ENCODE measurements around the gene SSNA1. TPM values are rescaled to one million over a fixed set of nuclear protein-coding genes. Genes with fewer than 3 reads are reported as not detected.

Gene SSNA1
- total RNA-seq, 4 donors from 2014 or later: 26.7 to 69.3 (median 55.8) TPM

DNA sequence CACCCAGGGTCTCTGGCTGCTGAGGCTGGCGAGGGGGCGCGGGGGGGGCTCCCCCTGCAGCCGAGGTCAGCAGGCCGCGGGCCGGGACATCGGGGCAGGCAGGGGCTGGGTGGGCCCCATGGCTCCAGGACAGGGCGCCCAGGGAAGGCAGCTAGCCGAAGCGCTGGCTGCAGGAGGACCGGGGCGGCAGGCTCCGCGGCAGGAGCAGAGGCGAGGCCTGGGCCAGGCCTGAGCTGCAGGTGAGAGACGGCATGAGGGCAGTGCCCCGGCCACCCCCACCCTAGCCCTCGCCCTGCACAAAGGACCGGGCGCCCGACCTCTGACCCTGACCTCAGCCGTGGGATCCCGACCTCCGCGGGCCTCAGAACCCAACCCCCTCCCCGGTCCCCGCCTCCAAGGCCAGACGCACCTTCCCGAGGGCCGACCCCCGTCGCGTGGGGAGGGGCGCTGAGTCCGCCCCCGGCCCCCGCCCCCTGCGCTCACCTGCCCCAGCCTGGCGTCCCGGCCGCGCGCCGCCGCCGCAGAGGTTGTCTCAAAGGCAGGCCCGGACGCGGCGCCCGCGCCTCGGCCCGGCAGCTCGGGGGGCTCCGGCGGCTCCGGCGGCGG is 33.1 kb downstream of the SSNA1 start:
- TF ChIP-seq, protein P1, sequence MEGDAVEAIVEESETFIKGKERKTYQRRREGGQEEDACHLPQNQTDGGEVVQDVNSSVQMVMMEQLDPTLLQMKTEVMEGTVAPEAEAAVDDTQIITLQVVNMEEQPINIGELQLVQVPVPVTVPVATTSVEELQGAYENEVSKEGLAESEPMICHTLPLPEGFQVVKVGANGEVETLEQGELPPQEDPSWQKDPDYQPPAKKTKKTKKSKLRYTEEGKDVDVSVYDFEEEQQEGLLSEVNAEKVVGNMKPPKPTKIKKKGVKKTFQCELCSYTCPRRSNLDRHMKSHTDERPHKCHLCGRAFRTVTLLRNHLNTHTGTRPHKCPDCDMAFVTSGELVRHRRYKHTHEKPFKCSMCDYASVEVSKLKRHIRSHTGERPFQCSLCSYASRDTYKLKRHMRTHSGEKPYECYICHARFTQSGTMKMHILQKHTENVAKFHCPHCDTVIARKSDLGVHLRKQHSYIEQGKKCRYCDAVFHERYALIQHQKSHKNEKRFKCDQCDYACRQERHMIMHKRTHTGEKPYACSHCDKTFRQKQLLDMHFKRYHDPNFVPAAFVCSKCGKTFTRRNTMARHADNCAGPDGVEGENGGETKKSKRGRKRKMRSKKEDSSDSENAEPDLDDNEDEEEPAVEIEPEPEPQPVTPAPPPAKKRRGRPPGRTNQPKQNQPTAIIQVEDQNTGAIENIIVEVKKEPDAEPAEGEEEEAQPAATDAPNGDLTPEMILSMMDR (IDR thresholded peaks at IDR 0.05; ENCODE audit: low read depth): no peak

DNA sequence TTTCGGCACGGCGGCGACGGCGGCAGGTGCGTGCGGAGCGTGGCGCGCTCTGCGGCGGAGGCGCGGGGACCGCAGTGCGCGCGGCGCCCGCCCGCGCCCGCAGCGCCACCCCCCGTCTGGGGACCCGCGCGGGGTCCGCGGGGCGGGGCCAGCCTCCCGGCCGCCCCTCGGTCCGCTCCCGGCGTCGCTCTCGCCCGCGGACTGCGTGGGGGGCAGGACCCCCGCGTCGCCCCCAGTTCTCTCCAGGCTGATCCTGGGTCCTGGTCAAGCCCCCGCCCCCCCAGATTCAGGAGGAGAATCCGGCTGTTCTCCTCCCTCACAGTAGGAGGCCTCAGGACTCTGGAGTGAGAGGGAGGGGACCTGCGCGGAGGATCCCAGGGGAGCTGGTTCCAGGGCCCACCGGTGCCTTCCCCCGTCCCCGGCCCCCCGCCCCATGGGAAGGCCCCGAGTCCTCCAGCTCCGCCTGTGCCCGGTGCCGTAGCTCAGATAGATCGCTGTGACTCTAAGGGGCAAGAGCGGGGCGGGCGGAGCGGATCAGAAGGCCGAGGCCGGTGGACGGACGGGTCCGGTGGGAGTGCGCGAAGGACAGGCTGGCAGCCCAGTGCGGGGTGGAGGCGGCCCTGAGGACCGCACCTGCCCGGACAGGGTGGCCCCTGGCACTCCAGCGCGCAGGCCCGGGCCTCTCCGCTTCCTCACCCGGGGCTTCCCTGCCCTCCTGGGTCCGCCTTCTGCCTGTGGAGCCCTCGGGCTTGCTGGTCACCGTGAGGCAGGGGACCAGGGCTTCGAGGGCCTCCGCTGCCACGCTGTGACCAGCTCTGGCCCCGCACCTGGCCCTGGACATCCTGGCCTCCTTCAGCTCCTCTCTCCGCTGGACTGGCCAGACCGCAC is 34.0 kb downstream of the SSNA1 start, which contains the start of gene RNF208:
Gene RNF208, minus strand, starts transcription at position 51 of the 888 bp plus-strand sequence. CDS start 1,028 bp downstream, outside the sequence.
- TF ChIP-seq, protein P1 (IDR thresholded peaks at IDR 0.05; ENCODE audit: low read depth): no peak

DNA sequence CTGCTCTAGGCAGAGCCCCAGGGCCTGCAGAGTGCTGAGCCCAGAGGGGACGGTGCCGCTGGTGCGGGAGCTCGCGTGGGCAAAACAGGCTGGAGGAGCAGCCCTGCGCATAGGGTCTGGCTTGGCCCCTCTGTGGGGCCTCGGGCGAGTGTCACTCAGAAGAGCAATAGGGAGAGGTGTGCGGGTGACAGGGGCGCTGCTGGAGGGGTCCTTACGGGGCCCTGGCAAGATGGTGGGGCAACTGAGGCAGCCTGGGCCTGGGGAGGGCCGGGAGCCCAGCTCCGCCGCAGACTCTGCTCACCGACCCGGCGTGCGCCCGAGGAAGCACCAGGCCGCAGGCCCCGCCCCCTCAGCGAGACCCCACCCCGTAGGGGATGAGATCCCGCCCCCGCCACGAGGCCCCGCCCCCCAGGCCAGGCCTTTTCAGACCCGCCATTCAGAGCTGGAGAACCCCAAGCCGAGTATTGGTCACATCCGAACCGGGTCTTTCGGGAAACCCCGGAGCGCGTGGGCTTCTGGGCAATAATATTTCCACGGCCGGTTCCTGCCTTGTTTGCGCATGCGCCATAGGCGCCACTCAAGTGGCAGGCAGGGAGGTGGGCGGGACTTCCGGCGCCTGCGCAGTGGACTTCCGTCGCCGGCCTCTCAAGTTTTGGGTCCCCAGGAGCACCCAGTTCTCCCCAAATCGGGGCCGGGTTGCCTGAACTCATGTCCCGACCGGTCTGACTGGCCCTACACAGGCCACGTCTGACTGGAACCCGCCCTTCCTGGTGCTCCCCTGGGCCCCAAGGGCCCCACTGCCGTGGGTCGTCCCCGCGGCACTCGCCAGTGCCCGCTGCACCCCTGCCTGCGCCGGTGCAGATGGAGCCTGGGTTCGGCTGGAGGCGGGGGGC is 34.8 kb downstream of the SSNA1 start:
- TF ChIP-seq, protein P1 (IDR thresholded peaks at IDR 0.05; ENCODE audit: low read depth): no peak

DNA sequence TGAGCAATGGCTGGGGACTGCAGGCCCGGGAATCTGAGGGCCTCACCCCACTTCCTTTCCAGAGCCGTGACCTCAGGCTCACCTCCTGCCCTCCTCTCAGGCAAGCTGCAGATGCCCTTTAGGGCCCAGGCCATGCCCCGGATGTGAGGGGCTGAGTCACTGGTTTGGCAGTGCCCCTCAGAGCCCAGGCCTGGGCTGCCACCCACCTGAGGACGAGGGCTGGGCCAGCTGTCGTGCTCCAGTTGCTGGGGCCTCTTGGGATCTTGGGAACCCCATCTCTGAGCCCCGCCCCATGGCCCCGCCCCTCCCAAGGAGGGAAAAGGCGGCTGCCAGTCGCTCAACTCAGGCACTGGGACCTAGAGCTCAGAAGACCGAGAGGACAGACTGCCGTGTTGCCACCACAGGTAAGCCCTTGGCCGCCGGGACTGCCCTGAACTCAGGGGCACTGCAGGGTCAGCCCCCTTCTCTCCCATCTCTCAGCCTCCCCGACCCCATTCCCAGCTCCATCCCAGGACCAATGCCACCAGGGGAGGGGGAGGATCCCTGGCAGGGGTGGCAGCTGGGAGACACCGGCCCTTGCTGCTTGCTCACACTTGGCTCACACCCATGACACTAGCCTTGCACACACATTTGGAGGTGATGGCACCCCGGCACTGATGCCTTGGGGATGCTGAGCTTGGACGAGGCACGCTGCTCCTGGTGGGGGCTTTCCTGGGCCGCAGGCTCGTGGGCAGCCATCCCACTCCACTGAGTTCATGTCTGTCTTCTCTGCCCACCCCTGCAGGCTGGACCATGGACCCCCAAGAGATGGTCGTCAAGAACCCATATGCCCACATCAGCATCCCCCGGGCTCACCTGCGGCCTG is 36.6 kb downstream of the SSNA1 start, which contains the start of gene CYSRT1:
Gene CYSRT1, plus strand, starts transcription at position 345 of the 865 bp plus-strand sequence. Its CDS starts 448 bp downstream, at position 793.
- TF ChIP-seq, protein P1 (IDR thresholded peaks at IDR 0.05; ENCODE audit: low read depth): no peak

DNA sequence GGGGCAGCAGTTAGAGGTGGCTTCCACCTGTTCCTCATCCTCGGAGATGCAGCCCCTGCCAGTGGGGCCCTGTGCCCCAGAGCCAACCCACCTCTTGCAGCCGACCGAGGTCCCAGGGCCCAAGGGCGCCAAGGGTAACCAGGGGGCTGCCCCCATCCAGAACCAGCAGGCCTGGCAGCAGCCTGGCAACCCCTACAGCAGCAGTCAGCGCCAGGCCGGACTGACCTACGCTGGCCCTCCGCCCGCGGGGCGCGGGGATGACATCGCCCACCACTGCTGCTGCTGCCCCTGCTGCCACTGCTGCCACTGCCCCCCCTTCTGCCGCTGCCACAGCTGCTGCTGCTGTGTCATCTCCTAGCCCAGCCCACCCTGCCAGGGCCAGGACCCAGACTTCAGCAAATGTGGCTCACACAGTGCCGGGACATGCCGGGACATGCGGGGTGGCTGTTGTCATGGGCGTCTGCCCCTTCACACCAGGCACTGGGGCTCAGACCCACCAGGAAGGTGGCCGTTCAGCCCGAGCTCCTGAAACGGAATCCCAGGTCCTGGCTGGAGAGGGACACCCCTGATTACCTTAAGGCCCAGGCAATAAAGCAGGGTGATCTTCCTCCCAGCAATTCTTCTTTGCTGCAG is 37.3 kb downstream of the SSNA1 start:
- TF ChIP-seq, protein P1 (IDR thresholded peaks at IDR 0.05; ENCODE audit: low read depth): no peak
